K562 (cell line): ENCODE data around the gene QKI. TPM values are rescaled to one million over a fixed set of nuclear protein-coding genes. Genes with fewer than 3 reads are reported as not detected.

Experiments used
- ARID3B ChIP-seq: fragments of 250-450 bp; sonication (Bioruptor Pico); IDR thresholded peaks from 2 replicates; pipeline ENCODE4 v1.4.0; 2020; ENCODE audit warnings: borderline replicate concordance
- FOS ChIP-seq: IDR thresholded peaks from 3 replicates; pipeline ENCODE4 v1.6.1; 2011; ENCODE audit not compliant: insufficient read length; ENCODE audit errors: extremely low read depth
- HMGXB4 ChIP-seq: sonication (generic); formaldehyde crosslinking; IDR thresholded peaks from 2 replicates; pipeline ENCODE4 v1.8.1; 2023; ENCODE audit warnings: mild to moderate bottlenecking, missing genetic modification reagents
- ID3 ChIP-seq, 2 experiments: fragments of 250-450 bp in 1 of 2; fragments of 450-650 bp in 1 of 2; sonication (Bioruptor Pico) in 1 of 2; IDR thresholded peaks; 2 replicates each; pipeline versions ENCODE4 v1.6.1 to v1.8.0; 2016 to 2021; ENCODE audit warnings: mild to moderate bottlenecking in 2 of 2, moderate library complexity in 2 of 2, missing compliant biosample characterization in 1 of 2, missing genetic modification characterization in 1 of 2
- KLF1 ChIP-seq: fragments of 450-650 bp; IDR thresholded peaks from 2 replicates; pipeline ENCODE4 v1.6.1; 2016; ENCODE audit warnings: missing genetic modification characterization, missing compliant biosample characterization
- MTA2 ChIP-seq: fragments of 450-650 bp; IDR thresholded peaks from 2 replicates; pipeline ENCODE4 v1.6.1; 2016; ENCODE audit warnings: low read depth
- NCOR1 ChIP-seq: fragments of 450-650 bp; IDR thresholded peaks from 2 replicates; pipeline ENCODE4 v1.6.1; 2016; ENCODE audit warnings: mild to moderate bottlenecking, moderate library complexity
- PHF20 ChIP-seq: fragments of 450-650 bp; IDR thresholded peaks from 2 replicates; pipeline ENCODE4 v1.6.1; 2018; ENCODE audit not compliant: partially characterized antibody
- POLR2G ChIP-seq: fragments of 200-400 bp; formaldehyde crosslinking; IDR thresholded peaks from 2 replicates; pipeline ENCODE4 v1.6.1; 2017; ENCODE audit warnings: low read depth, mild to moderate bottlenecking, antibody characterized with exemption, low read length, moderate library complexity
- SOX6 ChIP-seq: fragments of 450-650 bp; IDR thresholded peaks from 2 replicates; pipeline ENCODE4 v1.6.1; 2014; ENCODE audit warnings: mild to moderate bottlenecking
- TOE1 ChIP-seq, 2 experiments: fragments of 450-650 bp in 1 of 2; sonication (generic) in 1 of 2; formaldehyde crosslinking in 1 of 2; IDR thresholded peaks; 2 replicates each; pipeline versions ENCODE4 v1.7.1 to v1.8.0; 2016 to 2022; ENCODE audit warnings: borderline replicate concordance in 2 of 2, mild to moderate bottlenecking in 2 of 2, antibody characterized with exemption in 1 of 2, inconsistent platforms in 1 of 2, low read depth in 1 of 2, missing genetic modification reagents in 1 of 2, moderate library complexity in 1 of 2
- ZBED1 ChIP-seq: IDR thresholded peaks from 2 replicates; pipeline ENCODE4 v1.6.1; 2014
- ZBTB33 ChIP-seq: sonication (generic); formaldehyde crosslinking; IDR thresholded peaks from 2 replicates; pipeline ENCODE4 v1.8.1; 2023; ENCODE audit warnings: mild to moderate bottlenecking, missing genetic modification reagents
- ZNF133 ChIP-seq: fragments of 250-450 bp; sonication (Bioruptor Pico); IDR thresholded peaks from 2 replicates; pipeline ENCODE4 v1.4.0; 2020; ENCODE audit warnings: mild to moderate bottlenecking
- ZNF175 ChIP-seq: fragments of 200-800 bp; sonication (Bioruptor generic); IDR thresholded peaks from 2 replicates; pipeline ENCODE4 v1.6.1; 2016; ENCODE audit warnings: low read depth, mild to moderate bottlenecking, missing genetic modification characterization, missing compliant biosample characterization
- ZNF184 ChIP-seq: sonication (generic); formaldehyde crosslinking; IDR thresholded peaks from 2 replicates; pipeline ENCODE4 v1.5.0; 2020; ENCODE audit warnings: missing genetic modification reagents
- ZNF398 ChIP-seq: fragments of 250-450 bp; sonication (Bioruptor Pico); IDR thresholded peaks from 2 replicates; pipeline ENCODE4 v1.8.0; 2021; ENCODE audit warnings: moderate library complexity, mild to moderate bottlenecking, inconsistent platforms
- ZNF644 ChIP-seq: fragments of 200-800 bp; sonication (Bioruptor generic); IDR thresholded peaks from 2 replicates; pipeline ENCODE4 v1.6.1; 2016; ENCODE audit warnings: low read depth, missing genetic modification characterization, missing compliant biosample characterization
- polyA plus RNA-seq, 8 experiments: library from polyadenylated mRNA; depleted of rRNA in 4 of 8; stranded (reverse) in 5 of 8; unstranded in 3 of 8; fragments of >200 nt; fragmentation: Nextera tagmentation in 2 of 8; fragmentation: Illumina TruSeq in 1 of 8; extraction: Ambion mirVana in 2 of 8; extraction: Trizol in 1 of 8; gene quantifications; 2 replicates each; pipeline versions ENCODE4 v1.2.1 to v1.2.3, GENCODE V29; 2011 to 2014; ENCODE audit warnings: inconsistent platforms in 1 of 8, missing spikeins in 1 of 8
- total RNA-seq, 7 experiments: library from RNA; depleted of rRNA in 6 of 7; stranded (reverse); fragments of >200 nt in 6 of 7; fragmentation: Illumina TruSeq in 2 of 7; extraction: Trizol in 2 of 7; gene quantifications; 2 replicates each; pipeline versions ENCODE4 v1.2.1 to v1.2.3, GENCODE V29; 2011 to 2021; ENCODE audit warnings: low replicate concordance in 1 of 7

QKI gene
- total and polyA plus RNA-seq, 9 of the 15 experiments (the other 6 are each of a cell fraction or from before 2014, with no cell fraction given) = 20.4 to 215 (median 123) TPM

- TF ChIP-seq TOE1 (IDR thresholded peaks at IDR 0.05; ENCODE audit: borderline replicate concordance) = no peak
- 0 out of 2 replicates have a peak, but pooled peaks have one; percentile 46 for TF ChIP-seq TOE1 (CRISPR knock-in tag; IDR thresholded peaks at IDR 0.05; ENCODE audit: borderline replicate concordance, low read depth)
- peak; percentile 54 for TF ChIP-seq SOX6
- TF ChIP-seq MTA2 = no peak
- TF ChIP-seq ZNF644 (tag) = no peak
- peak; percentile 23 for TF ChIP-seq HMGXB4 (CRISPR knock-in tag)
- no peak for TF ChIP-seq FOS
- no peak; the same call in 1 of the 2 replicates for TF ChIP-seq ZNF175
- TF ChIP-seq NCOR1 = no peak
- 0 out of 2 replicates have a peak, but pooled peaks have one; percentile 44 for TF ChIP-seq ZBED1
- TF ChIP-seq ZNF398 (CRISPR knock-in tag) = no peak
- TF ChIP-seq ID3 (CRISPR knock-in tag; IDR thresholded peaks at IDR 0.05) = no peak
- peak; percentile 43; the same call in 1 of the 2 replicates for TF ChIP-seq ID3 (tag; IDR thresholded peaks at IDR 0.05)
- peak; percentile 93 for TF ChIP-seq POLR2G
- peak; percentile 47 for TF ChIP-seq PHF20
- no peak for TF ChIP-seq ZNF133 (CRISPR knock-in tag)
- no peak for TF ChIP-seq ZNF184 (CRISPR knock-in tag)
- no peak for TF ChIP-seq ARID3B (CRISPR knock-in tag)
- TF ChIP-seq KLF1 (tag) = peak; percentile 71
- peak; percentile 83 for TF ChIP-seq ZBTB33 (CRISPR knock-in tag)
Observed at GRCh38 chr6:163413345-163414116, 987 bp upstream of the QKI start (continued).
